MM.1S (cell line): ENCODE data around the gene MED25.
"Not testable (repeated sequence)": the region's sequence is repeated elsewhere in the genome, so short reads cannot be mapped to it uniquely, and the experiment has no call there.

Experiments
- EZH2 ChIP-seq: fragments of 300-600 bp; sonication (generic); optimal IDR thresholded peaks from 2 replicates; pipeline ENCODE3; 2017; ENCODE audit warnings: low read depth, mild to moderate bottlenecking, antibody characterized with exemption, low read length, mixed read lengths
- TF ChIP-seq, protein P1 (sequence below): fragments of 300-600 bp; sonication (generic); IDR thresholded peaks from 2 replicates; pipeline ENCODE4 v1.5.1; 2016; ENCODE audit warnings: antibody characterized with exemption, low read length, mixed read lengths

DNA sequence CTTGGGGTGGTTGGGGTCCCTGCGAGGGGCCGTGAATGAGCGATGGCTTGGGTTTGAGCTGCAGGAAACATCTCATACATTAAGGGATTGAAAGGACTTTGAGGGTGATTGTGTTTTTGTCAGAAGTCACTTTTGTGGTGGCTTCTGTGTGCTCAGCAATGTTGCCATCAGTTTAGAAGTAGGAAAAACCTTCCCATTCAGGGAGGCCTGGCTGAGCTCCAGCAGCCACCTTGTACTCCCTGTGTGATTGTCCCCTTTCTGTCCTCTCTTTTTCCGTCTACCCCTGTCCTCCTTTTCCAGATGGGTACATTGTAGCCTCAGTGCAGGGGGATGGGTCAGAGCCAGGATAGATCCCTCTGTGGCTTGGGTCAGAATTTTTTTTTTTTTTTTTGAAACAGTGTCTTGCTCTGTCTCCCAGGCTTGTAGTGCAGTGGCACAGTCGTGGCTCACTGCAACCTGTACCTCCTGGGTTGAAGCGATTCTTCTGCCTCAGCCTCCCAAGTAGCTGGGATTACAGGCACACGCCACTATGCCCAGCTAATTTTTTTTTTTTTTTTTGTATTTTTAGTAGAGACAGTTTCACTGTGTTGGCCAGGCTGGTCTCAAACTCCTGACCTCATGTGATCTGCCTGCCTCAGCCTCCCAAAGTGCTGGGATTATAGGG lies 1.5 kb downstream of the MED25 start:
- TF ChIP-seq, protein P1, sequence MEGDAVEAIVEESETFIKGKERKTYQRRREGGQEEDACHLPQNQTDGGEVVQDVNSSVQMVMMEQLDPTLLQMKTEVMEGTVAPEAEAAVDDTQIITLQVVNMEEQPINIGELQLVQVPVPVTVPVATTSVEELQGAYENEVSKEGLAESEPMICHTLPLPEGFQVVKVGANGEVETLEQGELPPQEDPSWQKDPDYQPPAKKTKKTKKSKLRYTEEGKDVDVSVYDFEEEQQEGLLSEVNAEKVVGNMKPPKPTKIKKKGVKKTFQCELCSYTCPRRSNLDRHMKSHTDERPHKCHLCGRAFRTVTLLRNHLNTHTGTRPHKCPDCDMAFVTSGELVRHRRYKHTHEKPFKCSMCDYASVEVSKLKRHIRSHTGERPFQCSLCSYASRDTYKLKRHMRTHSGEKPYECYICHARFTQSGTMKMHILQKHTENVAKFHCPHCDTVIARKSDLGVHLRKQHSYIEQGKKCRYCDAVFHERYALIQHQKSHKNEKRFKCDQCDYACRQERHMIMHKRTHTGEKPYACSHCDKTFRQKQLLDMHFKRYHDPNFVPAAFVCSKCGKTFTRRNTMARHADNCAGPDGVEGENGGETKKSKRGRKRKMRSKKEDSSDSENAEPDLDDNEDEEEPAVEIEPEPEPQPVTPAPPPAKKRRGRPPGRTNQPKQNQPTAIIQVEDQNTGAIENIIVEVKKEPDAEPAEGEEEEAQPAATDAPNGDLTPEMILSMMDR = not testable (repeated sequence)
- TF ChIP-seq EZH2 = not testable (repeated sequence)
